Measurements from ENCODE around the gene IQCN. TPM values are rescaled to one million over a fixed set of nuclear protein-coding genes. Genes with fewer than 3 reads are reported as not detected.

Gene IQCN
- total and polyA plus RNA-seq, 2 donors (not counting 1 experiment from before 2014, with no cell fraction given), result 52.0 to 63.6 TPM

DNA sequence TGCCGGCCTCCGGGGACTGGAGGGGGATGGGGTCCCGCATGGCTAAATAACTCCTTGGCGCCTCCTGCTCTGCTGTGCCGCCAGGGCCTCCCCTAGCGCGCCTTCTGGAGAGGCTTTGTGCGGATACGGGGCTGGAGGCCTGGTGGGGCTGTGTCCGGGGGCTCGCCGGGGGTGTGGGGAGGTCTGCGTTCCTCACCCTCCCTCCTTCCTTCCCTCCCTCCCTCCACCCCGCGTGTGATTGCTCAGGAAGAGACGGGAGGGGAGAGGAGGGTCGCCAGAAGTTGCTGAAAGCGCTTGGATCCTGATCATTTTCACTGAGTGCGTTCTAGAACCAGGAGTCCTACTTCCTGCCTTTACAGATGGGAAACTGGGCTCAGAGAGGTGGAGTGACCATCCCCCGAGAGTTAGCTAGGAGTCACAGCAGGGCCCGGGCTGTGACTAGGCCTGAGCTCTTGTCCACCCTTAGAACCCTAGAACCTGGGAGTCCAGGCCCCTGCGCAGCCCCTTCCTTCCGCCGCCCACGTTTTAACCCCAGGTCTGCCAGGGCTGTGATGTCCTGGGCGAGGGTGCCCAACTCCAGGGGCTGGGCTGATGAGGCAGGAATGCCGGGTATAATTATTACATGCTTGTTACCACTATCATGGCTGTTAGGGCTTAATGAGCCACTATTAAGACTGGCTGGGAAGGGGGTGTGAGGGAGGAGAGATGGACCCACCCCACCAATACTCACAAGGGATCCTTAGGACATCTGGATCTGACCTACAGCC lies 8.0 kb upstream of the IQCN start:
- TF ChIP-seq, protein P1, sequence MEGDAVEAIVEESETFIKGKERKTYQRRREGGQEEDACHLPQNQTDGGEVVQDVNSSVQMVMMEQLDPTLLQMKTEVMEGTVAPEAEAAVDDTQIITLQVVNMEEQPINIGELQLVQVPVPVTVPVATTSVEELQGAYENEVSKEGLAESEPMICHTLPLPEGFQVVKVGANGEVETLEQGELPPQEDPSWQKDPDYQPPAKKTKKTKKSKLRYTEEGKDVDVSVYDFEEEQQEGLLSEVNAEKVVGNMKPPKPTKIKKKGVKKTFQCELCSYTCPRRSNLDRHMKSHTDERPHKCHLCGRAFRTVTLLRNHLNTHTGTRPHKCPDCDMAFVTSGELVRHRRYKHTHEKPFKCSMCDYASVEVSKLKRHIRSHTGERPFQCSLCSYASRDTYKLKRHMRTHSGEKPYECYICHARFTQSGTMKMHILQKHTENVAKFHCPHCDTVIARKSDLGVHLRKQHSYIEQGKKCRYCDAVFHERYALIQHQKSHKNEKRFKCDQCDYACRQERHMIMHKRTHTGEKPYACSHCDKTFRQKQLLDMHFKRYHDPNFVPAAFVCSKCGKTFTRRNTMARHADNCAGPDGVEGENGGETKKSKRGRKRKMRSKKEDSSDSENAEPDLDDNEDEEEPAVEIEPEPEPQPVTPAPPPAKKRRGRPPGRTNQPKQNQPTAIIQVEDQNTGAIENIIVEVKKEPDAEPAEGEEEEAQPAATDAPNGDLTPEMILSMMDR (IDR thresholded peaks at IDR 0.05), result no peak
- no peak for TF ChIP-seq EZH2 (IDR thresholded peaks at IDR 0.05; ENCODE audit: borderline replicate concordance, insufficient read depth, low read depth, low read length, poor library complexity, severe bottlenecking)
- Histone ChIP-seq H3K4me2 (replicated peaks; ENCODE audit: low read depth, low read length, poor library complexity, severe bottlenecking) (peak overlapping the region; percentile 98), H3K79me2 (ENCODE audit: control insufficient read depth, insufficient read depth, low read length) (peaks cover 38% of the 10 kb centered on the region), H2AFZ (ENCODE audit: insufficient read depth, low read depth, low read length, poor library complexity, severe bottlenecking) (peak overlapping the region; percentile 36), H3K9me3 (ENCODE audit: control extremely low read depth in 1 of 3, control insufficient read depth in 2 of 3, insufficient read depth in 1 of 3, low read length in 2 of 3) (no peaks in the 10 kb centered on the region), H3K27me3 (replicated peaks in 1 of 4; ENCODE audit: control extremely low read depth in 1 of 4, control insufficient read depth in 3 of 4, insufficient read depth in 4 of 4, low read length in 3 of 4) (no peaks in the 10 kb centered on the region), H3K27ac (ENCODE audit: low read length in 2 of 2) (peak overlapping the region; percentile 98 to 99), H3K4me1 (ENCODE audit: control insufficient read depth in 2 of 2, insufficient read depth in 2 of 2, low read length in 2 of 2) (peaks cover 23 to 43% of the 10 kb centered on the region in 2 donors), H3K36me3 (replicated peaks in 1 of 2; ENCODE audit: control extremely low read depth in 1 of 2, control insufficient read depth in 1 of 2, extremely low read depth in 1 of 2, insufficient read depth in 2 of 2, low read length in 1 of 2) (peaks cover 0 to 18% of the 10 kb centered on the region in 2 experiments), H4K20me1 (ENCODE audit: control insufficient read depth, insufficient read depth, low read length, poor library complexity, severe bottlenecking) (peaks cover 39% of the 10 kb centered on the region), H3K9ac (ENCODE audit: low read length) (peak overlapping the region; percentile 96), H3K4me3 (ENCODE audit: control extremely low read depth in 1 of 5, extremely low read depth in 1 of 5, insufficient read depth in 1 of 5, low read depth in 2 of 5, low read length in 4 of 5) (peak overlapping the region; percentile 60 to 82 (median 72))
- no peak for DNase-seq
- WGBS (ENCODE audit: insufficient coverage), result 7% methylated on average over 14 of the region's 27 CpGs
- ATAC-seq (ENCODE audit: low read depth), result no peak
- CTCF ChIA-PET, result interaction anchor here (0.6 to 6.8 kb wide), 9 partner anchors 10 to 129 kb away, joined by 3 to 259 read pairs (median 51); partner anchors contain the start of genes LSM4 and MPV17L2
- intact Hi-C loops (cut with micrococcal nuclease), result loop anchor here (1.0 kb wide), 1 partner anchor 8 kb away; no protein-coding TSS in a partner anchor
- POLR2A ChIA-PET, result interaction anchor here (0.6 to 7.2 kb wide), 16 partner anchors 9 to 282 kb away, joined by 3 to 318 read pairs (median 12); partner anchors contain the start of genes LSM4 and MPV17L2
- H3K9me3 Mint-ChIP-seq (ENCODE audit: insufficient read depth), result no peaks in the 10 kb centered on the region
- H3K27me3 Mint-ChIP-seq, result no peaks in the 10 kb centered on the region
- peaks cover 54% of the 10 kb centered on the region for H3K4me1 Mint-ChIP-seq
- H3K27ac Mint-ChIP-seq, result peak overlapping the region; percentile 98
- peak overlapping the region; percentile 89 for H3K4me3 Mint-ChIP-seq
